ENCODE results near the gene RSPO1.
"Not testable (repeated sequence)": the region's sequence is repeated elsewhere in the genome, so short reads cannot be mapped to it uniquely, and the experiment has no call there.

RSPO1 gene

DNA sequence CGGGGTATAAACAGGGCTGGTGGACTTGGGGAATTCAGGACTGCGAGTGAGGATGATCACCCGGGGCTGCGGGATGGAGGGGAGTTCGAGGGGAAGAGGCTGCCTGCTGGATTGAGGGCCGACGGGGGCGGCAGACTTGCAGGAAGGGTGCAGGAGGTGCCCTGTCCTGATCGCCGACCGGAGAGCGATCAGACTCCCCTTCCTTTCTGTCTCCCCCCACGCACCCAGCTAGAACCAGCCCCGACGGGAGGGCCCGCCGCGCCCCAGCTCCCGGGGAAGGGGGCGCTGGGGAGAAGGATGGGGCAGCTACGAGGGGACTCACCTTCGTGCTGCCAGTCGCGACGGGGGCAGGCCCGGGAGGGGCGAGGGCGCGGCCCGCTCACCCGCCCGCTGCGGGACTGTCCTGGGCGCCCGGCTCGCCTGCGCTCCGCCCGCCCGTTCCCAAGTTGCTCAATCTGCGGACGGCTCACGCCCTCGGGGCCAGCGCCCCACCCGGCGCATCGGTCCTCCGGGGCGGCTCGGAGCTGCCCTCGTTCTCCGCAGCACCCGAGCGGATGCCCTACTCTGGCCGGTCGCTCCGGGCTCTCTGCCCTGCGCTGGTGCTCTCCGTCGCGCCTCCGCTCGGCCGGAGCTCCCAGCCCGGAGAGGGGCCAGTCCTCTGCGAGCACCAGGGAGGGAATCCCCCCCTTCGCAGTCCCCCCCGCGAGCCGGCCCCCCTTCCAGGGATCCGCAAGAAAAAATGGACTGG, at the start of gene RSPO1:
RSPO1 (minus strand) TSS at position 649 of the 748 bp plus-strand sequence. CDS start 5,231 bp downstream, outside the sequence.
- DNase-seq, result no peak
- TF ChIP-seq GATA1 (IDR thresholded peaks at IDR 0.05; ENCODE audit: low read depth, low read length) (no peak), POLR2A (IDR thresholded peaks at IDR 0.05; ENCODE audit: low read length) (no peak)

DNA sequence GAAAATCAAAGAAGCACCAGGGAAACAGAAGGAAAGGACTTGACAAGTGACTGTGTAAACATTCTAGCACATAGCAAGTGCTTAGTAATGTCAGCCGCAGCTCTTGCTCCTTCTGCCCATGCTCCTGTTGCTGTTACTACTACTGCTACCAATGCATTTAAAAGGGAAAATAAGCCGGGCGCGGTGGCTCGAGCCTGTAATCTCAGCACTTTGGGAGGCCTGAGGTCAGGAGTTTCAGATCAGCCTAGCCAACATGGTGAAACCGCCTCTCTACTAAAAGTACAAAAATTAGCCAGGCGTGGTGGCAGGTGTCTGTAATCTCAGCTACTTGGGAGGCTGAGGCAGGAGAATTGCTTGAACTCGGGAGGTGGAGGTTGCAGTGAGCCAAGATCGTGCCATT, 49.5 kb upstream of the RSPO1 start:
- DNase-seq, result not testable (repeated sequence)

DNA sequence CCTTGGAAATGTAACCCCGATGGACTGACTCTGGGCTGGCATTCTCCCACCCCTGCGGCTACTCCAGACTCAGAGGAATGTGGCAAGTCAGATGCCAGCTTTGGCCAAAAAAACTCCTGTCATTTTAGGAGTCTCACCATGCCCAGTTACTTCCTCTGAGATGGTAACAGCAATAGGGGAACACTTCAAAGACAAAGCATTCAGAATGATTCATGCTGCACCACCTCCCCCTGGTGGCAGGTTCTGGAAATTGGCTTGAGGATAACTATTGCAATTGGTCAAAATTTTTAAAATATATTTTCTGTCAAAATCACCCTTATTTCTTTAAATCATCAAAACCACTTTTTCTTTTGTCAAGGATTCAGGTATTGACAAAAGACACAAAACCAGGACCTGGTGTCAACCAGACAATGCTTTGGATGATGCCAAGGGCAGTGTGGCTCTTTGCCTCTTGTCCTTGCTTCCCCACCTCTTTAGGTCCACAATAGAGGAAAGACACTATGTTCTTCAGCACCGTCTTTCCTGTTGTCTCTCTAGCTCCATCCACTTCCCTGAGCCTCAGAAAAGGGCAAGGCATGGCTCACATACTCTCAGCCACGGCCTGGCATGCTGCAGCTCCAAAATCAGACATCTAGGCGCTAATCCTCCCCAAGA, 47.8 kb upstream of the RSPO1 start:
- TF ChIP-seq GATA1 (IDR thresholded peaks at IDR 0.05; ENCODE audit: low read depth, low read length), result no peak
- no peak for TF ChIP-seq POLR2A (IDR thresholded peaks at IDR 0.05; ENCODE audit: low read length)
- peak; percentile 68 to 86 for DNase-seq

DNA sequence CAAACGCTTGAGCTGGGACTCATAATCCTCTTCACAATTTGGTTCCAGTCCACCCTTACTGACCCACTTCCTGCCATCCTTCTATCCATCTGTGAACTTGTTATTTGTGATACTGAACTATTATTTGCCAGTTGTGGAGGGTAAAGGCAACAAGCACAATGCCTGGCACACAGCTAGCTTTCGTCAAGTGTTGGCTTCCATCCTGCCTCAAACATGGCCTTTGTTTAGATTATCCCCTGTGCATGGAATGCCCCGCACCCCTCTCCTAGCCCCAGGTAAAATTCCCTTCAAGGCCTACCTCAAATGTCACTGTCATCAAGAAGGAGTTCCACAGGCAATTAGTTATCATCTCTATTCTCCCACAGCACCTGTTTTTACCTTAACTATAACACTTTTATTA, 46.2 kb upstream of the RSPO1 start:
- DNase-seq, result no peak
- no peak for TF ChIP-seq GATA1 (IDR thresholded peaks at IDR 0.05; ENCODE audit: low read depth, low read length)
- TF ChIP-seq POLR2A (IDR thresholded peaks at IDR 0.05; ENCODE audit: low read length), result no peak

DNA sequence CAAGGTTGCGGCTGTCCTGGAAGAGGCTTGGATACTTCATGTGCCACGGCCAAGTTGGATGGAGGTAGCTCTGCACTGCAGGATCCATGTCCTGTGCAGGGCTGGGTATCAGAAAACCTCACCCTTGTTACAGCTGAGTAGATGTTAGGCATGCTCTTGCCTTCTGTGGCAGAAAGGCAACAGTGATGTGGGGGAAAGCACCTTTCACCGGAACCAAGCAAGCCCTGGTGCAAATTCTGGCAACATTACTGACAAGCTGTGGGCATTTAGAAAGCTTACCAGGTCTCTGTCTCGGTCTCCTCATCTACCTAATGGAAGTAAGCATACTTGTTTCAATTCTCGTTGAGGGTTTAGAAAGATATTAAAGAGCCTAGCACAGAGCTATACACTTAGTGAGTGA, 43.1 kb upstream of the RSPO1 start:
- DNase-seq, result no peak
- TF ChIP-seq POLR2A (IDR thresholded peaks at IDR 0.05; ENCODE audit: low read length) (no peak), GATA1 (IDR thresholded peaks at IDR 0.05; ENCODE audit: low read depth, low read length) (no peak)

GRCh38 chr1:37677143-37677439, 42.4 kb upstream of the RSPO1 start:
- DNase-seq, result no peak
- TF ChIP-seq GATA1 (IDR thresholded peaks at IDR 0.05; ENCODE audit: low read depth, low read length), result no peak
- no peak for TF ChIP-seq POLR2A (IDR thresholded peaks at IDR 0.05; ENCODE audit: low read length)

DNA sequence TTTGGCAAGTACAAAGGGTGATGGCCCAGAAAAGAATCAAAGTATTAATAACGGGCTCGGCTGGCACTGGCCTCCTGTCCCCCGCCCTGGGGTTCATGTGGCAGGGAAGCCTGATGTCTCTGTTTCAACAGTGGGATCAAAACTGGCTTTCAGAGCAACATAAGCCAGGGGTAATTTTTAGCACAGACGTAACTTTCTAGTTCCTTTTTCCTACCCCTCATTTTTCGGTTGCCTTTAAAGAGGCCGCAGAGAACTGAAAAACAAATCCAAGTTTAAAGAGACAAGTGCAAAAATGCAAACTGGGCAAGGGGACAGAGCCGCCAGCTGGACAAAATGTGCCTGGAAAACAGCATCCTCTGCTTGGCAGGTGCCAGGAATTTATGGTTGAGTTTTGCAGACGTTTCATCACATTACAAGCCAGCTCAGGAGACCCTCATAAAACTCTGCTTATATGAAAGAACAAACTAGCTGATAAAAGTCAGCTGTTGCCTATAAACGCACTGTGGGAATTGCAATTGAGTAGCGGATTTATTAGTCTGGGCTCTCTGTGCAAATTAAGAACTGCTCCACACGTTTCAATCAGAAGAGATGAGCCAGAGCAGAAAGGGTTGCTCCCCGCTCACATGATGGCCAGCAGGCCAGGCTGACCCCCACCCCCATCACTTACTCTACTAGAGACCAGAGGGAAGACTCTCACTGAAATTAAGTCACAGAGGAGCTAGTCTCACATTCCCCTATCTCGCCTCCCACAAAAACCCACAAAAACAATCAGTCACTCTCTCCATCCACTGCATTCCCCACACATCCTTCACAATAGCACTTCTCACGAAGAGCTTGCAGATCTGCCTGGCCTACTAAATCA, 41.8 kb upstream of the RSPO1 start:
- TF ChIP-seq GATA1 (IDR thresholded peaks at IDR 0.05; ENCODE audit: low read depth, low read length) (no peak), POLR2A (IDR thresholded peaks at IDR 0.05; ENCODE audit: low read length) (no peak)
- DNase-seq, result no peak

GRCh38 chr1:37673920-37674319, 39.2 kb upstream of the RSPO1 start:
- DNase-seq, result no peak
- TF ChIP-seq GATA1 (IDR thresholded peaks at IDR 0.05; ENCODE audit: low read depth, low read length), result no peak
- TF ChIP-seq POLR2A (IDR thresholded peaks at IDR 0.05; ENCODE audit: low read length), result no peak

DNA sequence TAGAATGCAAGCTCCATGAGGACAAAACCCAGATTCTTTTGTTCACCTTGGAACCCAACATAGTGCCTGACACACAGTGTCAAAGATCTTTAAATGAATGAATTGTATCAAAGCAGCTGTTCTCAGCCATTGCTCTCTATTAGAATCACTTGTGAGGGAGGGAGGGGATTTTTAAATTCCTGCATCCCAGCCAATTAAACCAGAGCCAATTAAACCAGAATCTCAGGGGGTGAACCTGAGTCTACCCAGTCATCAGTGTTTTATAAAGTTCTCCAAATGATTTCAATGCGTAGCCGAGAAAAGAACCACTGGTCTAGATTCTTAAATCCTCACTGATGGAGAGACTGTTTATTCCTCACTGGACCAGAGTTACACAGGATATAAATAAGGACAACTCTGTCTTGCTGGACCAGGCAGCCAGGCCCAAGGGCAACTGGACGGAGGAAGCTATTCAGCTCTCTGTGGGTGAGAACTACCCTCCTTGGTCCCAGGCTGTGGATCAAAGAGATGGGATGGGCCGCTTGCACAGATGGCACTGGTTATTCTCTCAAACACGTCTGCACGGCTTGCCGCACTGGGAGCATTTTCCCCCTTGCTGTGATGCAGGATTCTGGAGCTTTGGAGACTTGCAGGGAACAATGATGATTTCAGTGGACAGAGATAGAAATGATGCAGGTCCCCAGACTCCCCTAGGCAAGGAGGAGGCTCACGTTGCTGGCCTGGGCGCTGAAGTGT, 37.6 kb upstream of the RSPO1 start:
- TF ChIP-seq POLR2A (IDR thresholded peaks at IDR 0.05; ENCODE audit: low read length) (no peak), GATA1 (IDR thresholded peaks at IDR 0.05; ENCODE audit: low read depth, low read length) (no peak)
- DNase-seq, result no peak

- DNase-seq, result no peak
- TF ChIP-seq POLR2A (IDR thresholded peaks at IDR 0.05; ENCODE audit: low read length) (no peak), GATA1 (IDR thresholded peaks at IDR 0.05; ENCODE audit: low read depth, low read length) (no peak)
Observed at GRCh38 chr1:37671261-37671660, 36.6 kb upstream of the RSPO1 start.

GRCh38 chr1:37670133-37670532, 35.4 kb upstream of the RSPO1 start:
- no peak for TF ChIP-seq POLR2A (IDR thresholded peaks at IDR 0.05; ENCODE audit: low read length)
- no peak for TF ChIP-seq GATA1 (IDR thresholded peaks at IDR 0.05; ENCODE audit: low read depth, low read length)
- DNase-seq, result no peak

GRCh38 chr1:37667023-37667671, 32.5 kb upstream of the RSPO1 start:
- TF ChIP-seq POLR2A (IDR thresholded peaks at IDR 0.05; ENCODE audit: low read length) (no peak), GATA1 (IDR thresholded peaks at IDR 0.05; ENCODE audit: low read depth, low read length) (no peak)
- DNase-seq, result no peak

GRCh38 chr1:37666241-37666867, 31.7 kb upstream of the RSPO1 start:
- no peak for TF ChIP-seq GATA1 (IDR thresholded peaks at IDR 0.05; ENCODE audit: low read depth, low read length)
- TF ChIP-seq POLR2A (IDR thresholded peaks at IDR 0.05; ENCODE audit: low read length), result no peak
- DNase-seq, result no peak

Measured in erythroblast (primary cell).